GM10266 (cell line): Measurements from ENCODE around the gene ARHGDIA.

Experiments
- DNase-seq: peaks from one replicate; pipeline ENCODE4 v3.0.0; 2012; ENCODE audit errors: extremely low spot score
- TF ChIP-seq, protein P1 (sequence below): IDR thresholded peaks from 2 replicates; pipeline ENCODE4 v1.5.1; 2012; ENCODE audit warnings: mild to moderate bottlenecking, low read depth; ENCODE audit not compliant: control insufficient read depth, insufficient read depth; ENCODE audit errors: missing control alignments

ARHGDIA gene

DNA sequence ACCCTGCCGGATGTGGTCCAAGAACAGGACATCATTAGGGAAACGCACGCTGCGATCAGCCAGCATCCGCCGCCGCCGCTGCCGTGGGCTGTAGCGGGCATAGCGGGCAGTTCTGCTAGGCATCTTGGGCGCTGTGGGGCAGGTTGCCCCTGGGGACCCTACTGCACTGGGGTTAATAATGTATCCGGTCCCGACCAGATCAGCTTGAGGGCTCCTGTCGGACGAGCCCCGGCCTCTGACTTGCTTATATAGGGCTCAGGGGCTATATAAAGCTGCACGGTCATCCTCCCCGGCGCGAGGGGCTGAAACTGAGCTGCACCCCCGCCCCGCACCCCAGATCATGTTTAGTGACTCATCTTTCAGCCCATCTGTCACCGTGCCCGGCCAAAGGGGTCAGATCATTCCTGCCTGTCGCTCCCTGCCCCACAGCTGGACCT is 36.3 kb downstream of the ARHGDIA start, which contains the start of gene PPP1R27:
Gene PPP1R27, minus strand, starts transcription at position 220 of the 437 bp plus-strand sequence. Its CDS starts 97 bp downstream, at position 123.
- no peak for DNase-seq
- TF ChIP-seq, protein P1, sequence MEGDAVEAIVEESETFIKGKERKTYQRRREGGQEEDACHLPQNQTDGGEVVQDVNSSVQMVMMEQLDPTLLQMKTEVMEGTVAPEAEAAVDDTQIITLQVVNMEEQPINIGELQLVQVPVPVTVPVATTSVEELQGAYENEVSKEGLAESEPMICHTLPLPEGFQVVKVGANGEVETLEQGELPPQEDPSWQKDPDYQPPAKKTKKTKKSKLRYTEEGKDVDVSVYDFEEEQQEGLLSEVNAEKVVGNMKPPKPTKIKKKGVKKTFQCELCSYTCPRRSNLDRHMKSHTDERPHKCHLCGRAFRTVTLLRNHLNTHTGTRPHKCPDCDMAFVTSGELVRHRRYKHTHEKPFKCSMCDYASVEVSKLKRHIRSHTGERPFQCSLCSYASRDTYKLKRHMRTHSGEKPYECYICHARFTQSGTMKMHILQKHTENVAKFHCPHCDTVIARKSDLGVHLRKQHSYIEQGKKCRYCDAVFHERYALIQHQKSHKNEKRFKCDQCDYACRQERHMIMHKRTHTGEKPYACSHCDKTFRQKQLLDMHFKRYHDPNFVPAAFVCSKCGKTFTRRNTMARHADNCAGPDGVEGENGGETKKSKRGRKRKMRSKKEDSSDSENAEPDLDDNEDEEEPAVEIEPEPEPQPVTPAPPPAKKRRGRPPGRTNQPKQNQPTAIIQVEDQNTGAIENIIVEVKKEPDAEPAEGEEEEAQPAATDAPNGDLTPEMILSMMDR = no peak

DNA sequence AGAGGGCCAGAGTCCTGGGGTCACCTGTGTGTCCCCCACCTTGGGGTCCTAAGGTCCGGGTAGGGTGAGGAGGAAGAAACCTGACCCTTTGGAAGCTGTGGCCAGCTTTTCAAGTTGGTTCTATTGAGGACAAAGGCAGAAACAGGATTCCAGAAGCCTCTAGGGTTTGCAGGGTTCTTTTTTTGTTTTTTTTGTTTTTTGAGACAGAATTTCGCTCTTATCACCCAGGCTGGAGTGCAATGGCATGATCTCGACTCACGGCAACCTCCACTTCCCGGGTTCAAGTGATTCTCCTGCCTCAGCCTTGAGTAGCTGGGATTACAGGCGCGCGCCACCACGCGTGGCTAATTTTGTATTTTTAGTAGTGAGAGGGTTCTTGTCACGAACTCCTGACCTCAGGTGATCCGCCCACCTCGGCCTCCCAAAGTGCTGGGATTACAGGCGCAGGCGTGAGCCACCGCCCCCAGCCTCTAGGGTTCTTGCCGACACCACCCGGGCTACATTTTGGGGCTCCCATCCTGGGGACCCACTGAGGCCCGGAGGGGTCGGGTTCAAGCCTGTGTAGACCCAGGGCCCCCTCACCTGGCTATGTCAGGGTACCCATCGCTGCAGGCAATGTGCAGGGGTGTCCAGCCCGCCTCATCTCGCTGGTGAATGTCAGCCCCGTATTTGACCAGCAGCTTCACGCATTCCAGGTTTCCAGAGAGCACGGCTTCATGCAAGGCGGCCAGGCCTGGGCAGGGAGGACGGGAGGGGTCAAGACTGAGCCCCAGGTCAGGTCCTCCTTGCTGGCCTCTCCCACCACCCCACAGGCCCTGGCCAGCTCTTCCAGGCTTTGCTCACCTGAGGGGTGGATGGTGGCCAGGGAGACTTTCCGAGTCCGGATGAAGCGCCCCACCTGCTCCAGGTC is 37.0 kb downstream of the ARHGDIA start:
- no peak for DNase-seq
- TF ChIP-seq, protein P1 = no peak

DNA sequence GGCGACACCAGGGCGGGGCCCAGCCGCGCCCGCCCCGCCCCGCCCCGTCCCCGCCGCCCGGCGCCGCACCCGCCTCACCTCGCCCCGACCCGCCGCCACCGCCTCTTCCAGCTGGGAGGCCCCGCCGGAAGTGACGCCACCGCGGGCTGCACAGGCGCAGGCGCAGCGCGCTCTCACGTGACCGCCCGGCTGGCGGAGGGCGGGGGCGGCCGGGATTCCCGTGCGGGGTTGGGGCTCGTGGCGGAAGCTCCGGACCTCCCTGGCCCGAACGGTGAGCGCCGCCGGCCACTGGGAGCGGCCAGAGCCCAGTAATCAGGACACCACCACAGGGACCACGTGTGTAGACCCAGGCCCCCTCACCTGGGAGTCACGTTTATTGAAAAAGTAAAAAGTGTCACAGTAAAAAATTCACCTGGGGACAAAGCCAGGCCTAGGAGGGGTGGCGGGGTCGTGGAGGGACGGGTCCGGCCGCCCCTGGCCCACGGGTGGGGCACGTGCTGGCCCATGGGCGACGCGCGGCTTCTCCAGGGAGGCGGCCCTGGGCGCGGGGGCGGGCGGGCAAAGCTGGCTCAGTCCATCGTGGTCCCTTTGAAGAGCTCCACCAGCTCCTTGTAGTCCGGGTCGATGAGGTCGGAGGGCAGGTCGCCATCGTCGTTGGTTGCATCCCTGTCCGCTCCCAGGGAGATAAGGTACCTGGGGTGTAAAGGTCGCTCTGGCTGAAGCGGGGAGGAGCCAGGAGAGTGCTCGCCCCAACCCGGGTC is 37.8 kb downstream of the ARHGDIA start, which contains the start of gene MCRIP1:
Gene MCRIP1, minus strand, starts transcription at position 132 of the 761 bp plus-strand sequence. CDS start 8,785 bp downstream, outside the sequence.
- peak; percentile 100 for DNase-seq
- TF ChIP-seq, protein P1 = no peak

DNA sequence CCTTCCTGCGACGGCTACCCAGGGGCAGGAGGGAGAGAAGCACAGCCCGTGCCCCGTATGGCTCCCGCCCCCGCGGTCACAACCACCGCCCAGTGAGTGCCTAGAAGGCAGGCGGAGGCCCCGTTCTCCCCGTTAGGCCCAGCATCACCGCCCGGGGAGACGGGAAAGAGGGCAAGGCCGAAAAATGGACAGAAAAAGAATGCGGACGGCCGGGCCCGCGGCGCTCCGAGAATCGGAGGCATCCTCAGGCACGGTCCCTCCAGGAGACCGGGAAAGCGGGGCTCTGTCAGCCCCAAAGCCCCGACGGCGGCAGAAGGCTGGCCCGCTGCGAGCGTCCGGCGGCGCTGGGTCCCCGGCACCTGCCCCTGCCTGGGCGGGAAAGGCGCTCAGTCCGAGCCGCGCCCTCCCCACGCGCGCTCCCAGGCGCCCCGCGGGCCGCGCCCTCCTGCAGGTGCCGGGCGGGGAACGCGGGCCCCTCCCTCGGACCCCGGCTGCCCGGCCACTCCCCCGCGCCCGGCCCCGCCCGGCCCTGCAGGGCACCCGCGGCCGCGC is 38.5 kb downstream of the ARHGDIA start:
- peak; percentile 75 for DNase-seq
- TF ChIP-seq, protein P1 = no peak

DNA sequence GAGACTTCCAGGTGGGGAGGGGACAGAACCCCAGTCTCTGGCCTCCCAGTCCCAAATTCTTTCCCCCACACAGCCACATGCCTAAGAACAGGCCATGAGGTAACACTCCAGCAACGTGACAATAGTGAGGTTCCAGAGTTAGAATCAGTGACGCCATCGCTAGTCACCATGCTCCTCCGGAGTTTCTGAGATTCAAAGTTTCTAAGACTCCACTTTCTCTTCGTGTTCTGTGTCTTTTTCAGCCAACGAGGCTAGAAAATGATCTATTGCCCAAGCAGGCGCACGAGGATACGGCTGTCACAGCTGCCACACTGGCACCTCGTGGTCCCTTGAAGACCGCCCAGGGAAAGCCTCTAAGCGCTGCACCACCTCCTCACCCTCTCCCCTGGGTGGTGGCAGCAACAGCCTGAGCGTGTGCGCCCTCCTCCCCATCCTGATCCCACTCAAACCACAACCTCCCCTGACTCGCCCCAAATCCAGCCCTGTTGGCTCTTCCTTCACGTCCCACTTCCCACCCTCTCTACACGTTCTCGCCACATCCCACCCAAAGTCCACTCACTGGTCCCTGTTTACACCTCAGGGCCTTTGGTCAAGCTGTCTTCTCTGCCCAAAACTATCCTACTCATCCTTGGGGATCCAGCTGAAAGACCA is 39.1 kb downstream of the ARHGDIA start:
- no peak for DNase-seq

DNA sequence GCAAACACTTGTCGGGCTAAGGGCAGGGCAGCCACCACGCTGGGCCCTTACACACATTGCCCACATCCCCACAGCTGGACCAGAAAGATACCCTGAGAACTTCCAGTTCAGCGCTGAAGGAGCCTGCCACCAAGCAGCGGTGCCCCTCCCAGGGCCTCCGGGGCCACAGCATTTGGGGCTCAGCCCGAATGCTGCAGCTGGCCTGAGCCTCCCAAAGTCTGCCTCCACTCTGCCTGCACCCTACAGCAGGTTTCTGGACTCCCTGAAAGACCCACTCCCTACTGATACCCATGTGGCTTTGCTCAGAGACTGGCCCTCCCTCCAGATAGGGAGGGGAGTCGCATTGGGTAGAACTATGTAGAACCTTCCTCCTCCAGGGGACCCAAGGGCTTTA is 39.6 kb downstream of the ARHGDIA start:
- TF ChIP-seq, protein P1 = no peak
- DNase-seq = no peak

More for the DNA sequence above, 39.1 kb downstream of the ARHGDIA start:
- TF ChIP-seq, protein P1 = no peak
